ENCODE measurements around the gene RXRA.

RXRA gene

DNA sequence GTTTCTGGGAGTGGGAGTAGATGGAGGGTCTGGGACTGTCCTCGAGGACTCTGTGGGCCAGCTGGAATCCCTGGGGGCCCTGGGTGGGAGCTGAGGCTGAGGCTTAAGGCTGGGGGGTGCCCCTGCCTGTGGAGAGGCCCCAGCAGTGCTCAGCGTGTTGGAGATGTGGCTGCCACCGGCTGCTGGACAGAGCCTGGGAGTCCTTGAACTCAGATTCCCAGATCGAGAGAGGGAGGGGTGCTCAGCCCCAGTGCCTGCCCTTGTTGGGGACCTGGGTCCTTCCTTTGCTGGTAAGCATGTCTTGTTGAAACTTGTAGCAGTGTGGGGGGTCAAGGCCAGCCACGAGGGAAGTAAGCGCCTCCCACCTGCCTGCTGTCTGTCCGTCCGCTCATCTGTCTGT is 10.7 kb downstream of the RXRA start:
- no peak for DNase-seq (ENCODE audit: low spot score)

DNA sequence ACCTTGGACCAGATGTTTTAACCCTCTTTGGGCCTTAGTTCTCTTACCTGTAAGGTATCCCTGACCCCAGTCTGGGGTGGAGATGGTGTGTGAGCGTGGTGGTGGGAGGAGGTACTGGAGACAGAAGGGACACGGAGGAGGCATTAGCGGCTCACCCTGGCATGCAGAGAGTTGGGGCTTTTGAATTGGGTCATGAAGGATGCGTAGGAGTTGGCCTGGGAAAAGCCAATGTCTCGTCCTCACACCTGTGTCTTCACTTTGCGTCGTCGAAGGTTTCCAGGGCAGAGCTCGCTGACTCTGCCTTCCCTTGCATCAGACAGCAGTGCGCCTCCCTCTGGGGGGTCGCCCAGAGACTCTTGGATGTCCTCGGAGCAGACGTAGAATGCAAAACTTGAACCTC is 11.2 kb downstream of the RXRA start:
- DNase-seq (ENCODE audit: low spot score): no peak

- DNase-seq (ENCODE audit: low spot score): no peak
Measured at GRCh38 chr9:134338394-134339182, 12.3 kb downstream of the RXRA start.

DNA sequence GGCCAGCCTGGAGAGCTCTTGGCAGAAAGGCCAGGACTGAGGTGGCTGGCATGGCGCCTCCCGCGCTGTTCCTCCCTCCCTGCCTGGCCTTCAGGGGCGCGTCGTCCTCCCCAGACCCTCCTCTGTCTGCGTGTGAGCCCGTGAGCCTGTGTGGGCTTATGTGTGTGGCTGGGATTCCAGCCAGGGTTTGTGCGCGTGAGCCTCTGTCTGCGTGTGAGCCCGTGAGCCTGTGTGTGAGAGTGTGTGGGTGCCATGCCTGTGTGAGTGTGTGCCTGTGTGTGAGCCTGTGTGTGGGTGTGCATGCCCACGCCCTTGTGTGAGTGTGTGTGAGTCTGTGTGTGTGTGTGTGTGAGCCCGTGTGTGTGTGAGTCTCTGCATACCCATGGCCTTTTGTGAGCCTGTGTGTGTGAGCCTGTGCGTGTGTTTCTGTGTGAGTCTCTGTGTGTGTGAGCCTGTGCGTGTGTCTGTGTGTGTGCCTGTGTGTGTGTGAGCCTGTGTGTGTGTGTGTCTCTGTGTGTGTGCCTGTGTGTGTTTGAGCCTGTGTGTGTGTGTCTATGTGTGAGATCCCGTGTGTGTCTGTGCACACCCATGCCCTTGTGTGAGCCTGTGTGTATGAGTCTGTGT is 13.0 kb downstream of the RXRA start:
- no peak for DNase-seq (ENCODE audit: low spot score)

DNA sequence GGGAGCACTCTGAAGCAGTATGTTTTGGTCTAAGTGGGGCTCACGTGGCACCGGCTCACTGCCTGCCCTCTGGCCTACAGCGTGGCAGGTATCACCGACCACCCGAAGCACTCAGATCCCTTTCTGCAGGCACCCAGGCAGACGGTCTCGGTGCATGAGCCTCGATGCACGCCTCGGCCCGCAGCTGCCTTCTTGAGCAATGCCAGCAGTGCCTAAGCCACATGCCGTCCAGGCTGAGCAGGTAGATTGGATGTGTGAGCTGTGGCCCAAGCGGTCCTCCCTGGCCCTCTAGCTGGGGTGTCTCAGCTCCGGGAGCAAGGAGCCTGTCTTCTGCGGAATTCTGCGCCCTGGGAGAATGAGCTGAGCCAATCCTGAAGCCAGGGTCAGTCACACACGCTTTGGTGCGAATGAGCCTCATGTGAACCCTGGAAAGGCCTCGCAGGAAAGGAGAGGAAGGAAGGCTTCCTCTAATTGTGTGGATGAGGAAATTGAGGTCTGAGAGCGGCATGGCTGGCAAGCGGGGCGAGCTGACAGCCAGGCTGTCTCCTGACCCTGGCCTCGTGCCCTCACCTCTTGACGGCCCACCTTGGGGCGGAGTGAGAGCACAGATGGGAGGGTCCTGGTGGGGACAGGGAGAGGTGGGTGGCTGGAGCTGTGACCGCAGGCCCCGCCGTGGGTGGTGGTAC is 14.4 kb downstream of the RXRA start:
- no peak for DNase-seq (ENCODE audit: low spot score)

- DNase-seq (ENCODE audit: low spot score): no peak
Measured at GRCh38 chr9:134341306-134341705, 15.1 kb downstream of the RXRA start.

GRCh38 chr9:134341929-134342745 is 15.9 kb downstream of the RXRA start:
- DNase-seq (ENCODE audit: low spot score): no peak

DNA sequence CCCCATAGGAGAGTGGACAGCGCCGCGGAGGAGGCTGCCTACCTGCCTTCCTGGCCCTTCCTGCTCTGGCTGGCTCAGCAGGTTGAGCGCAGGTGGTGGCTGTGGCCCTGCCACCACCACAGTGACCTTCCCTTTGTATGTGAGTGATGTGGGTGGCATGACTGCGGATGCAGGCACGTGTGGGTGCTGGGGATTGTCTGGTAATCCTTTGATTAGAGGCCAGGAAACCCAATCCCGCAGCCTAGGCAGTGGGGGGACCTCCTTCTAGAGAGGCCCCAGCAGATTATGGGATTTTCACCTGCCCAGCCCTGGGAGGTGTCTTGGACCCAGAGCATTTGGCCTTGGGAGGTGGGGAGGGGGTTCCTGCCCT is 16.5 kb downstream of the RXRA start:
- DNase-seq (ENCODE audit: low spot score): no peak

DNA sequence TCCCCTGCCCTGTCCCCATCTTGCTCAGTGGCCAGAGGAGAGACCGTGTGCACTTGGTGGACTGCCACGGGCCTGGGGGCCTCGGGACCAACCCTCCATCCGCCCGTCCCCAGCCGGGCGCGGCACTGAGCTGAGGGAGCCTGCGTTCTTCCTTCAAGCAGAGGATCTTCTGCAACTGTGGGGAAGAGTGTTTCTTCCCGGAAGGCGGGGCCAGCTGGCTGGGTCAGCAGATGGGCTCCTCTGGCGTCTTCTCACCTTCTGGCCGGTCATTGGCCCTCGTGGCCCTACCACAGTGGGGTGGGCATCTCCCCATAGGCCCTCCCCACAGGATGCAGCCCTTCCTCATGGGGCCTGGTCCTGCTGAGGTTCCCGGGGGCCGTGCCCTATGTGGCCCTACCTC is 17.4 kb downstream of the RXRA start:
- no peak for DNase-seq (ENCODE audit: low spot score)

GRCh38 chr9:134344068-134344799 is 18.0 kb downstream of the RXRA start:
- DNase-seq (ENCODE audit: low spot score): no peak

DNA sequence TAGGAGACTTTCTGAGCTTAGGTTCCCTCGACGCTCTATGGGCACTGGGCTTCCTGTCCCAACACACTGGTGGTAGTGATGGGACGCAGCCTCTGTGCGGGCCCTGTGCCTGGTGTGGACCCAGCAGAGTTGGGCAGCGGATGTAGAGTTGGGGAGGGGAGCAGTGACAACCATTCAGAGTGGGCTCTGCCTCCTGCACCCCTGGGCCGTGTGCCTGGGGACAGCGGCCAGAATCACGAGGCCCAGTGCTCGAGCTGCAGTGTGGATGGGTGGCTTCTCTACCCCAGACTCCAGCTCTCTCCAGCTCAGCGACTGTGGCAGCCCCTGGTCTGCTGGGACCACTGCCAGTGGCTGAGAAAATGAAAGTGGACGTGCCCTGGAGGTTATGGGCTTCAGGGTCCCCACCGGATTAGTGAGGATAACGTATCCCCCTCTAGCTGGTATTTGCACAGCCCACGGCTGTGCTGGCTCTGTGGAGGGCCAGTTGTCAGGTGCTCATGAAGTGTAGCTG is 18.6 kb downstream of the RXRA start:
- DNase-seq (ENCODE audit: low spot score): no peak

- no peak for DNase-seq (ENCODE audit: low spot score)
Measured at GRCh38 chr9:134345737-134346136, 19.5 kb downstream of the RXRA start.

DNA sequence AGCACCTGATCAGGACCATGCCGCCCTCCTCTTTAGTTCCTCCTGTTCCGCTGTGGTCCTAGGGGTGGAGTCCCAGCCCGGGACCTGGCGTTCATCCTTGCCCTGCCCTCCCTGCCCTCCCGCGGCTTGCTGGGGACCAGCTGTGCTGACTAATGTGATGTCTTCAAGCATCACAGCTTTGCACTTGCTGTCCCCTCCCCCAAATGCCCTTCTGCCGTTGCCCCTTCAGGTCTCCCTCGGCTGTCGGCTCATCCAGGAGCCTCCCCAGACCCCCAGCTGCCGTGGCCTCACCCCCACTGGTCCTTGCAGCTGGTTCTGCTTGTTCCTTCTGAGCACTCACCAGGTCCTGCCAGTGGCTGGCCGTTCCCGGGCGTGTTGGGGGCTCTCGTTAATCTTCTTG is 19.9 kb downstream of the RXRA start:
- DNase-seq (ENCODE audit: low spot score): peak; percentile 82

GRCh38 chr9:134346840-134347583 is 20.8 kb downstream of the RXRA start:
- no peak for DNase-seq (ENCODE audit: low spot score)

DNA sequence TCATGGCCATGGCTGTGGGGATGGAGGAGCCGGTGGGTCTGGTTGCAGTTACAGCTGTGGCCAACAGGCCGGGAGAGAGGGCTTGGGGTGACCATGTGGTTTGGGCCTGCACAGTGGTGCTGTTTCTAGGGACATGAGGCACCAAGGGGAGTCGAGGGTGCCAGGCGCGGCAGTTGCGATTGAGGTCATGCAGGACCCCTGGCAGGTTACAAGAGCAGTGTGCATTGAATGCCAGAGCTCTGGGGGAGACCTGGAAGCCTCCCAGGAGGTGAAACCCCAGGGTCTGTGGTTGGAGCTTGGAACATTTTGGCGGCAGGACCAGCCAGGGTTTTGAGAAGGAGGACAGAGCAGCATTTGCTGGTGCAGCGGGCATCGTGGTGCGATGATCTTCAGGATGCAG is 21.7 kb downstream of the RXRA start:
- no peak for DNase-seq (ENCODE audit: low spot score)

DNA sequence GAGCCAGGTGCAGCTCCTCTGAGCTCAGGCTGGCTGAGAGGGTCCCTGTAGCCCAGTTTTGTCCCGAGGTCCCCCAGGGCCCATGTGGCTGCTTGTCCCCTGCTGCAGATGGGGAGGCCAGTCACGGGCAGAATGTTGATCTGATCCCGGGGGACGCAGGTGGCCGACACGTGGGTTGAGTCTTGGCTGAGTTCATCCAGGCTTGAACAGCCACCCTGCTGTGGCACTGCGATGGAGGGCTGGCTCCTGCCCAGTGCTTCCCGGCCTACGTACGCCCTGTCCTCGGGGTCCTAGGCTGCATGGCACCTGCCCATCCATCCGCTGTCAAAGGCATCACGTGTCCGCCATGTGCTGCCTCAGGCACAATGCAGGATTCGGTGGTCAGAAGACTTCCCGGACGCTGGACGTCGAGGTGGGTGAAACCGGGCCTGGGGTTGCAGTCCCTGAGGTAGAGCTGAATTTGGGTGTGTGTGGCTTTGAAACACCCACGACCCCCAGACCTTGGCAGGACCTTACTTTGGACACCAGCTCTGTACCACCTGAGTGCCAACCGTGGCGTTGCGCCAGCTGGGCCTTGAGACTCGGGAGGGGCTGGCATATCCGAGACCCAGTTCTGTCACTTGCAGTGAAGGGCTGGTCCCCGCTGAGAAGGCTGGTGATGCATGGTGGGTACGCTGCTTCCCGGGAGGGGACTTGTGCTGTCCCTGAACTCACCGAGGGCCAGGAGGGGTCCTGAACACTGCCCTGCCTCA is 22.3 kb downstream of the RXRA start:
- no peak for DNase-seq (ENCODE audit: low spot score)

GRCh38 chr9:134349936-134350335 is 23.7 kb downstream of the RXRA start:
- DNase-seq (ENCODE audit: low spot score): no peak

DNA sequence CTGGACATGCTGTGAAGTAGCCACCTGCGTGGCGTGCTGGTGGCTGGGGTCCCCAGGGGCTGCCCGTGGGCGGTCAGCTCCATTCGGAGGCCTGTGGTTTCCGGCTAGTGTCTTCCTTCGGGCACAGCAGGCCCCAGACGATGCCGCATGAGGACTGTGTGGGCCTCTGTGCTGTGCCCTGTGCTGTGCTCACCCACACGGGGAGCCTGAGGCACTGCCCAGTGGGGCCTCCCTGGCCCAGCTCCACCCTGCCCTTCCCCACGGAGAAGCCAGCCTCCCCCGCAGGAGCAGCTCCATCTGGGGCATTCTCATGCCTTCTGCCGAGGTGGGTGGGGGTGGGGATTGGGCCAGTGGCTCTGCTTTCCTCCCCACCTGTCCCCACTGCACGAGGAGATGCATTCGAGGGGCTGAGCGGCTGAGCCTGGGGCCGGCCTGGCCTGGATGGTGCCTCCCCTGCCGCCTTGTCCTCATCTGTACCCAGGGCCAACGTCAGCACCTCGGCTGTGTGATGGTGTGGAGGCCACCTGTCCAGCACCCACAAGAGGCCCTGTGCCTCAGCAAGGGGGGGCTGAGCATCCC is 24.2 kb downstream of the RXRA start:
- no peak for DNase-seq (ENCODE audit: low spot score)

GRCh38 chr9:134351606-134352176 is 25.4 kb downstream of the RXRA start:
- no peak for DNase-seq (ENCODE audit: low spot score)

All from AG08395 (cell line).